ELR (cell line): Measurements from ENCODE around the gene TRABD2A.

Source experiments
- DNase-seq: peaks from one replicate; pipeline ENCODE4 v3.0.0-alpha.2; 2015; ENCODE audit warnings: low read depth

TRABD2A gene

DNA sequence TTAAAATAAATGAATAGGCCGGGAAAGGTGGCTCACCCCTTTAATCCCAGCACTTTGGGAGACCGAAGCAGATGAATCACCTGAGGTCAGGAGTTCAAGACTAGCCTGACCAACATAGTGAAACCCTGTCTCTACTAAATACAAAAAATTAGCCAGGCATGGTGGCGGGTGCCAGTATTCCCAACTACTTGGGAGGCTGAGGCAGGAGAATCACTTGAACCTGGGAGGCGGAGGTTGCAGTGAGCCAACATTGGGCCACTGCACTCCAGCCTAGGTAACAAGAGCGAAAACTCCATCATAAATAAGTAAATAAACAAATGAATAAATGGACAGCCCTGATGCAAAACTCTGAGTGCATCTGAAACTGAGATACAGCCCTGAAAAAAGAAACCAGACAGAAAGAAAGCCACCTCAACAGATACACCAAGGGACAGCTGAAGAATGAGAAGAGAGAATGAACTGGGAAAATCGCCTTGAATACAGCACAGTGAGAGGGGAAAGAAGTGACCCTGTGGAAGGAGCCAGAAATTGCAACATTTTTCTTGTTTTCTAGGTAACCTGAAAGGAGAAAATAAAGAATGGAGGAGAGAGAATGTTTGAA lies 64.4 kb downstream of the TRABD2A start:
- no peak for DNase-seq

GRCh38 chr2:84815146-84815545 lies 65.7 kb downstream of the TRABD2A start:
- peak; percentile 51 for DNase-seq

- DNase-seq = no peak
These were observed 68.9 kb downstream of the TRABD2A start for GRCh38 chr2:84811839-84812431.

DNA sequence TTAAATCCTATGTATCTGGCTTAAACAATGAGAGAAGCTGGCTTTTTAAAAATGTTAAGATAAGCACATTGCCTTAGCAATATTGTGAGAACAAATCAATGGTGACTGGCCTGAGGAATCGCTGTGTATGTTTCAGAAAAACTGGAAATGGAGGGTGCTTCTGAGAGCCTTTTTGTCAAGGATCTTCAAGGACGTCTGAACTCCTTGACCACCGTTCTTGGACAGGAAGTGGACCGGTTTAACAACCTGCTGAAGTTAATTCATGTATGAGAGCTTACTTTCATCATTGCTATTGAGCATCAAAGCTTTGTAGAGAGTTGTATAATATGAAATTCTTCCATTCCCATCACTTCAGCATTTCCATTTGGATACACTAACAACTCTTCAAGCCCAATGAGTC lies 72.6 kb downstream of the TRABD2A start:
- no peak for DNase-seq

GRCh38 chr2:84807063-84807485 lies 73.8 kb downstream of the TRABD2A start:
- peak; percentile 98 for DNase-seq

DNA sequence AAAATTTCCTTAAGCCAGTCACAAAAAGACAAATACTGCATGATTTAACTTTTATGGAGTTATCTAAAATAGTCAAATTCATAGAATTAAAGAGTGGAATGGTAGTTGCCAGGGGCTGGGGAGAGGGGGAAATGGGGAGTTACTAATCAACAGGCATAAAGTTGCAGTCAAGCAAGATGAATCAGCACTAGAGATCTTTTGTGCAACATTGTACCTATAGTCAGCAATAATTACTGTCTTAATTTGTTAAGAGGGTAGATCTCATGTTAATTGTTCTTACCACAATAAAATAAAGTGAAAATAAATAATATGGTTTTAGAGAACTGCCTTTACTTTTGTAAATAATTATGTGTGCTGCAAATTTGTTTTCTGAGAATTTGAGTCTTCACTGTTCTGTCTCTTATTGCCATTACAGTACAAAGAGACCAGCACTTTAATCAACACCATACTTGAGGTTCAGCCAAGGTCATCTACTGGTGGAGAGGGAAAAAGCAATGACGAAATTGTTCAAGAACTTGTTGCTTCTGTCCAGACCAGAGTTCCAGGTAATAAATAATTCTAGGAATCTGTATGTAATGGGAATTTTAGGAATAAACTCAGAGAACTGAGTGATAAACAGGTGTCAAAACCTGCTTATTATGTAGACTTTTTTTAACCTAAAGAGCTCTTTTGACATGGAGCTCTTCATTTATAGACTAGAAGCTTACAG lies 75.5 kb downstream of the TRABD2A start:
- peak; percentile 39 for DNase-seq

- DNase-seq = no peak
These were observed 79.1 kb downstream of the TRABD2A start for GRCh38 chr2:84801811-84802210.

DNA sequence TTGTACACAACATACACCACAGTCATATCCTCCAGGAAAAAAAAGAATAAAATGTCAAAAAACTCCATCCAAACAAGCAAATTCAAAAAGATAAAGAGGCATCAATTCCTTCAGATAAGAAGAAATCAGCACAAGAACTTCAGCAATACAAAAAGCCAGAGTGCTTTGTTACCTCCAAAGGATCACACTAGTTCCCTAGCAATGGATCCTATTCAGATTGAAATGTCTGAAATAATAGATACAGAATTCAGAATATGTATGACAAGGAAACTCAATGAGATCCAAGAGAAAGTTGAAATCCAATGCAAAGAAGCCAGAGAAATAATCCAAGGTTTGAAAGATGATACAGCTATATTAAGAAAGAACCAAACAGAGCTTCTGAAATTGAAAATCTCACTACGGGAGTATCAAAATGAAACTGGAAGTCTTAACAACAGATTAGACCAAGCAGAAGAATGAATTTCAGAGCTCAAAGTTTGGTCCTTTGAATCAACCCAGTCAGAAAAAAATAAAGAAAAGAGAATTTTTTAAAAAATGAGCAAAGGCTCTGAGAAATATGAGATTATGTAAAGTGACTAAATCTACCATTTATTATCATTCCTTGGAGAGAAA lies 80.6 kb downstream of the TRABD2A start:
- no peak for DNase-seq

DNA sequence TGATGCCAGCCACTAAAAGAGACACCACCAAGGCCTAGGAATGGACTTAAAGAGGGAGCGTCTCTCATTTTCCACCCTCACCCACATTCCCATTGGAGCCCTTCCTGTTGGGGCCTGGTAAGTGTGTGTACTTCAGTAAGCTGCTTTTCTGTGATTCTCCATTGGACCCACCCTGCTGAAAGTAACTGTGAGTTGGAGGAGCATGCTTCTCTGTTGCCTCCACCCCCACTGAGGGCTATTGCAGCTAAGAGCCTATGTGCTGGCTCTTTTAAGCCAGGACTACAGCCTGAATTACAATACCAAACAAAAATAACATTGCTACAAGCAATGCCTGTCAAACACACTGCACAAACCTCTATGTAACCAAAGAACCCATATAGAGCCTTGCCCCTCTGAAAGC lies 81.1 kb downstream of the TRABD2A start:
- DNase-seq = no peak

- no peak for DNase-seq
These were observed 83.6 kb downstream of the TRABD2A start for GRCh38 chr2:84797271-84797670.

GRCh38 chr2:84796798-84797197 lies 84.1 kb downstream of the TRABD2A start:
- peak; percentile 17 for DNase-seq

DNA sequence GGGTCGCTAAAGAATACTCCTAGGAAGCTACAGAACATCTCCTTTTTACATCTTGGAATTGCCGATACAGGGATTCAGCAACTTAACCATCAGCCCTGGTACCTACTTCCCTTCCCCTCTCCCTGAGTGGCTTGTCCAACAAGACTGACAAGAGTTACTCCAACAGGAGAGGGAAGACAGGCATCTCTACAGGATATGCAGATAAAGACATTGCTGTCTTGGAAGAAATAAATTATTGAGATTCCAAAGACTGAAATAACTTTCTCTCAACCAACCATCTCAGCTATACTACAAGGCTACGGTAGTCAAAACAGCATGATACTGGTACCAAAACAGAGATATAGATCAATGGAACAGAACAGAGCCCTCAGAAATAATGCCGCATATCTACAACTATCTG lies 87.2 kb downstream of the TRABD2A start:
- no peak for DNase-seq

DNA sequence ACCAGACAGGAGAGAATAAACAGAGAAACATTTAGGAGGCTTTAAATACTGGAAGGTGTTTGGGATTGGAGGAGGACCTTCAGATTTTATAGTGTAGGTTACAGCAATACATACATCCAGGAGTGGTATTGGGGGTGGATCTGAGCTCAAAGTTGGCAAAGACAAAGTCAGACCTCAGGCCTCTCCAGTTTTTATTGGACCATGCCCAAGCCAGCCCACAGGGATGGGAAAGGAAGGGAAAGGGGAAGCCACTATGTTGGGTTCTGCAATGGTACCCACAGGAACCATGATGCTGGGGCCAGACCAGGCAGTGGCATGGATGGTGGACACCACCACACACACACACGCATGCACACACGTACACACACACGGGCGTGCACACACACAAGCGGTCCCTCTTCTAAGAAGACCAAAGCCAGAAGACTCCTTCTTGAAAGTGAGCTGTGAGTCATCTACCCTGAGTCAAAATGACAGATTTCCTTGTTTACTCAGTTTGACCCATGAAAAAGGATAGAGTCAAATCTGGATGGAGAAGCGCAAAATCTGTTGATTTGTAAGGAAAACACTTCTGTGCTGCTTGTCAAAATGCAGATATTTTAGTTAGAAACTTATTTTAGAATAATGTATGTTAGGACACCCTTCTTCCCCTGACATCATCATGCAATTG lies 87.9 kb downstream of the TRABD2A start:
- peak; percentile 64 for DNase-seq

- DNase-seq = no peak
These were observed 92.4 kb downstream of the TRABD2A start for GRCh38 chr2:84788498-84788897.

GRCh38 chr2:84788027-84788426 lies 92.9 kb downstream of the TRABD2A start:
- DNase-seq = no peak

- no peak for DNase-seq
These were observed 94.3 kb downstream of the TRABD2A start for GRCh38 chr2:84786601-84787000.

DNA sequence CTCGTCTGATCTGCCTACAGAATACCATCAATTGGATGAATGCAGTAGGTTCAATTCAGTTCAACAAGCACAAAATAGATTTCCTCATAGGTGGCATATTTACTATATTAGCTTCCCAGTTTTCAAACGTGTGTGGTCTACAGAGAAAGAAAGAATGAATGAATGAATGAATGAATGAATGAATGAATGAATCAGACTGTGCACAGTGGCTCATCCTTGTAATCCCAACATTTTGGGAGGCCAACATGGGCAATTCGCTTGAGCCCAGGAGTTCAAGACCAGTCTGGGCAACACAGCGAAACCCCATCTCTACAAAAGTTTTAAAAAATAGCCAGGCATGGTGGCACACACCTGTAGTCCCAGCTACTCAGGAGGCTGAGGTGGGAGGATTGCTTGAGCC lies 94.9 kb downstream of the TRABD2A start:
- no peak for DNase-seq

GRCh38 chr2:84782717-84783442 lies 98.0 kb downstream of the TRABD2A start:
- peak; percentile 32 for DNase-seq

DNA sequence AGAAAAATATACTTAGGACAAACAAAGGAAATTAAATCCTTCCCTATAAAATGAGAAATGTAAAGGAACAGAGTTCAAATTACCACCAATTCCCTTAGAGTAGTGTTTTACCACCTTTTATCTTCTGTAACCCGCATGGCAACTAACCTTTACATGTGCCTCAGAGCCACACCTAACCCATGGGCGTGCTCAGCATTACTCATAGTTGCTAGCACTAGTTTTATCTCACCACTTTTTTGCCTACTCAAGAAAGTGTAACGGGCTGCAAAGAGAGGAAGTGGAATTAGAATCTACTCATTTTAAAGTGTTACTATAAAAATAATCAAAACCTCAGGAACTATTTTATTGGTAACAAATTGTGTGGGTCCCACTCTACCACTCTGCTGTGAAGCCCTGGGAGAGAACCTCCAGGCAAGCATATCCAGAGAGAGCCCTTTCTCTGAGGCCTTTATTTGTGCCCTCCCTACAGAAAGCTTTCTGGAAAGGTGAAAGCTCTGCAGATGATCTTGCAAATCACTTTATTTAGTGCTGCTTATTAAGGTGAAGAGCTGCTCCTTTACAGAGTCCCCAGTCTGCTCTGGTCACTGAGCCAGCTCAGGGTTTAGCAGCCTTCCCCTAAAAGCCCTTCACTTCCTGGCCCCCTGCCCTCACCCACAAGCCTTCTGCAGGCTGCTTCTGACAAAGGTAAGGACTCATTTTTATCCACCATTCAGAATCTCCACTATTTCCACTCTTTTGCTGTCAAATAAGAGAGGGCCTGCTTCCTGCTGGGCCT lies 98.8 kb downstream of the TRABD2A start:
- DNase-seq = peak; percentile 74

DNA sequence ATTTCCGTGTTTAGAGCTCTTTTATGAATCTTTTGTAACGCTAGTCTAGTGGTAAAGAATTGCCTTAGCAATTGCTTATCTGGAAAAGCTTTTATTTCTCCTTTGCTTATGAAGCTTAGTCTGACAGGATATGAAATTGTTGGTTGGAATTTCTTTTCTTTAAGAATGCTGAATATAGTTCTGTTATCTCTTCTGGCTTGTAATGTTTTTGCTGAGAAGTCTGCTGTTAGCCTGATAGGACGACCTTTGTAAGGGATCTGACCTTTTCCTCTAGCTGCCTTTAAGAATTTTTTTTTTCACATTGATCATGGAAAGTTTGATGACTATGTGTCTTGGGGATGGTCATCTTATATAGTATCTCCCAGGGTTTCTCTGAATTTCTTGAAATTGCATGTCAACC lies 101.1 kb downstream of the TRABD2A start:
- no peak for DNase-seq
